WTC11 (cell line): Measurements from ENCODE around the gene FAM227B. TPM values are rescaled to one million over a fixed set of nuclear protein-coding genes. Genes with fewer than 3 reads are reported as not detected.

Experiments used
- ATAC-seq: fragments of 200-7000 bp; cut with Tn5 transposase; 2 replicates; pipeline ENCODE4 v1.10.0; 2021; ENCODE audit warnings: mild to moderate bottlenecking, moderate library complexity
- CTCF ChIA-PET: fragments of 300-600 bp; sonication (Branson Sonifier 250); formaldehyde crosslinking; loops from one replicate; lab custom pipeline; 2021; ENCODE audit warnings: antibody characterized with exemption; lab: Charles Lee
- POLR2A ChIA-PET: fragments of 350-600 bp; sonication (Branson Sonifier 250); formaldehyde crosslinking; loops from one replicate; lab custom pipeline; 2021; ENCODE audit warnings: antibody characterized with exemption; lab: Charles Lee
- DNase-seq: peaks from one replicate; pipeline ENCODE4 v3.0.0; 2021; ENCODE audit warnings: low spot score
- H3K27ac Mint-ChIP-seq: 2 replicates; pipeline ENCODE4 v1.8.0; 2021; ENCODE audit warnings: mixed read lengths
- H3K27me3 Mint-ChIP-seq: 2 replicates; pipeline ENCODE4 v1.8.0; 2021; ENCODE audit warnings: low read depth, mild to moderate bottlenecking, moderate library complexity, mixed read lengths
- H3K36me3 Mint-ChIP-seq: 2 replicates; pipeline ENCODE4 v1.8.0; 2021; ENCODE audit warnings: mixed read lengths
- H3K4me1 Mint-ChIP-seq: 2 replicates; pipeline ENCODE4 v1.8.0; 2022; ENCODE audit warnings: mixed read lengths
- H3K4me3 Mint-ChIP-seq: 2 replicates; pipeline ENCODE4 v1.8.0; 2021; ENCODE audit warnings: mild to moderate bottlenecking, moderate library complexity, mixed read lengths
- H3K9me3 Mint-ChIP-seq: 2 replicates; pipeline ENCODE4 v1.8.0; 2021; ENCODE audit warnings: mixed read lengths
- CREM ChIP-seq: sonication (generic); formaldehyde crosslinking; IDR thresholded peaks from 2 replicates; pipeline ENCODE4 v1.8.1; 2022; ENCODE audit warnings: mild to moderate bottlenecking, missing genetic modification reagents, moderate library complexity
- E2F5 ChIP-seq: sonication (generic); formaldehyde crosslinking; IDR thresholded peaks from 2 replicates; pipeline ENCODE4 v1.8.1; 2022; ENCODE audit warnings: mild to moderate bottlenecking, moderate library complexity, missing genetic modification reagents
- ESRRA ChIP-seq: sonication (generic); formaldehyde crosslinking; IDR thresholded peaks from 2 replicates; pipeline ENCODE4 v1.8.1; 2022; ENCODE audit warnings: mild to moderate bottlenecking, missing genetic modification reagents, borderline replicate concordance
- GABPB1 ChIP-seq: sonication (generic); formaldehyde crosslinking; IDR thresholded peaks from 2 replicates; pipeline ENCODE4 v1.8.1; 2023; ENCODE audit warnings: mild to moderate bottlenecking, missing genetic modification reagents
- MLX ChIP-seq: sonication (generic); formaldehyde crosslinking; IDR thresholded peaks from 2 replicates; pipeline ENCODE4 v1.8.1; 2023; ENCODE audit warnings: mild to moderate bottlenecking, missing genetic modification reagents, moderate library complexity
- MYBL2 ChIP-seq: sonication (generic); formaldehyde crosslinking; IDR thresholded peaks from 2 replicates; pipeline ENCODE4 v1.8.1; 2023; ENCODE audit warnings: mild to moderate bottlenecking, moderate library complexity, missing genetic modification reagents
- NFATC4 ChIP-seq: fragments of 250-450 bp; sonication (Bioruptor Pico); IDR thresholded peaks from 2 replicates; pipeline ENCODE4 v1.9.0; 2021; ENCODE audit warnings: mild to moderate bottlenecking
- NFE2L1 ChIP-seq: sonication (generic); formaldehyde crosslinking; IDR thresholded peaks from 2 replicates; pipeline ENCODE4 v1.8.1; 2023; ENCODE audit warnings: missing genetic modification reagents
- NR1H2 ChIP-seq: sonication (generic); formaldehyde crosslinking; IDR thresholded peaks from 2 replicates; pipeline ENCODE4 v1.9.0; 2021; ENCODE audit warnings: mild to moderate bottlenecking, moderate library complexity, missing genetic modification reagents
- NR2C2 ChIP-seq: sonication (generic); formaldehyde crosslinking; IDR thresholded peaks from 2 replicates; pipeline ENCODE4 v1.8.0; 2022; ENCODE audit warnings: mild to moderate bottlenecking, missing genetic modification reagents
- RORB ChIP-seq: fragments of 250-450 bp; sonication (Bioruptor Pico); IDR thresholded peaks from 2 replicates; pipeline ENCODE4 v1.9.0; 2021; ENCODE audit warnings: mild to moderate bottlenecking
- SMAD4 ChIP-seq: sonication (generic); formaldehyde crosslinking; IDR thresholded peaks from 2 replicates; pipeline ENCODE4 v1.8.0; 2022; ENCODE audit warnings: mild to moderate bottlenecking, missing genetic modification reagents
- SOX15 ChIP-seq: fragments of 250-450 bp; sonication (Bioruptor Pico); IDR thresholded peaks from 2 replicates; pipeline ENCODE4 v1.9.0; 2021; ENCODE audit warnings: mild to moderate bottlenecking
- SP1 ChIP-seq: sonication (generic); formaldehyde crosslinking; conservative IDR thresholded peaks from 2 replicates; pipeline ENCODE4 v1.8.1; 2022; ENCODE audit warnings: missing genetic modification reagents
- TEAD1 ChIP-seq: sonication (generic); formaldehyde crosslinking; IDR thresholded peaks from 2 replicates; pipeline ENCODE4 v1.8.0; 2022; ENCODE audit warnings: mild to moderate bottlenecking, missing genetic modification reagents
- TP53 ChIP-seq: sonication (generic); formaldehyde crosslinking; IDR thresholded peaks from 2 replicates; pipeline ENCODE4 v1.8.1; 2023; ENCODE audit warnings: mild to moderate bottlenecking, missing genetic modification reagents
- ZNF138 ChIP-seq: sonication (generic); formaldehyde crosslinking; conservative IDR thresholded peaks from 2 replicates; pipeline ENCODE4 v1.8.1; 2022; ENCODE audit warnings: mild to moderate bottlenecking, moderate library complexity, missing genetic modification reagents
- ZNF512 ChIP-seq: sonication (generic); formaldehyde crosslinking; IDR thresholded peaks from 2 replicates; pipeline ENCODE4 v1.8.1; 2022; ENCODE audit warnings: missing genetic modification reagents, borderline replicate concordance
- ZNF671 ChIP-seq: fragments of 250-450 bp; sonication (Bioruptor Pico); IDR thresholded peaks from 2 replicates; pipeline ENCODE4 v1.8.0; 2021; ENCODE audit warnings: mild to moderate bottlenecking
- total RNA-seq: library from RNA; stranded (reverse); gene quantifications from 3 replicates; pipeline ENCODE4 v1.2.3, GENCODE V29; 2021
- TF ChIP-seq, protein P1 (sequence below): fragments of 200-600 bp; IDR thresholded peaks from 2 replicates; pipeline ENCODE4 v1.8.0; 2022; ENCODE audit warnings: antibody characterized with exemption
- TF ChIP-seq, protein P2 (sequence below): sonication (generic); formaldehyde crosslinking; IDR thresholded peaks from 2 replicates; pipeline ENCODE4 v1.8.1; 2023; ENCODE audit warnings: mild to moderate bottlenecking, missing genetic modification reagents

Gene FAM227B
- total RNA-seq, 1 experiment from 2014 or later: 6.8 TPM

GRCh38 chr15:49492830-49493229 is 127.8 kb downstream of the FAM227B start:
- no peak for ATAC-seq
- Mint-ChIP-seq H3K4me1 (0 out of 2 replicates have a peak, but pooled peaks cover 3% of the 10 kb centered on the region), H3K36me3 (no peaks in the 10 kb centered on the region), H3K4me3 (no peak overlapping the region), H3K9me3 (no peaks in the 10 kb centered on the region), H3K27me3 (no peaks in the 10 kb centered on the region), H3K27ac (no peak overlapping the region)
- no peak for DNase-seq
- ChIA-PET CTCF (no interaction called here), POLR2A (no interaction called here)
- no peak for TF ChIP-seq ZNF138
- TF ChIP-seq, protein P1, sequence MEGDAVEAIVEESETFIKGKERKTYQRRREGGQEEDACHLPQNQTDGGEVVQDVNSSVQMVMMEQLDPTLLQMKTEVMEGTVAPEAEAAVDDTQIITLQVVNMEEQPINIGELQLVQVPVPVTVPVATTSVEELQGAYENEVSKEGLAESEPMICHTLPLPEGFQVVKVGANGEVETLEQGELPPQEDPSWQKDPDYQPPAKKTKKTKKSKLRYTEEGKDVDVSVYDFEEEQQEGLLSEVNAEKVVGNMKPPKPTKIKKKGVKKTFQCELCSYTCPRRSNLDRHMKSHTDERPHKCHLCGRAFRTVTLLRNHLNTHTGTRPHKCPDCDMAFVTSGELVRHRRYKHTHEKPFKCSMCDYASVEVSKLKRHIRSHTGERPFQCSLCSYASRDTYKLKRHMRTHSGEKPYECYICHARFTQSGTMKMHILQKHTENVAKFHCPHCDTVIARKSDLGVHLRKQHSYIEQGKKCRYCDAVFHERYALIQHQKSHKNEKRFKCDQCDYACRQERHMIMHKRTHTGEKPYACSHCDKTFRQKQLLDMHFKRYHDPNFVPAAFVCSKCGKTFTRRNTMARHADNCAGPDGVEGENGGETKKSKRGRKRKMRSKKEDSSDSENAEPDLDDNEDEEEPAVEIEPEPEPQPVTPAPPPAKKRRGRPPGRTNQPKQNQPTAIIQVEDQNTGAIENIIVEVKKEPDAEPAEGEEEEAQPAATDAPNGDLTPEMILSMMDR: no peak
- no peak for TF ChIP-seq SMAD4 (CRISPR knock-in tag)
- TF ChIP-seq SOX15 (CRISPR knock-in tag): no peak
- no peak for TF ChIP-seq NR1H2 (CRISPR knock-in tag)
- TF ChIP-seq TEAD1: no peak
- no peak for TF ChIP-seq ZNF671
- no peak for TF ChIP-seq MLX
- TF ChIP-seq, protein P2, sequence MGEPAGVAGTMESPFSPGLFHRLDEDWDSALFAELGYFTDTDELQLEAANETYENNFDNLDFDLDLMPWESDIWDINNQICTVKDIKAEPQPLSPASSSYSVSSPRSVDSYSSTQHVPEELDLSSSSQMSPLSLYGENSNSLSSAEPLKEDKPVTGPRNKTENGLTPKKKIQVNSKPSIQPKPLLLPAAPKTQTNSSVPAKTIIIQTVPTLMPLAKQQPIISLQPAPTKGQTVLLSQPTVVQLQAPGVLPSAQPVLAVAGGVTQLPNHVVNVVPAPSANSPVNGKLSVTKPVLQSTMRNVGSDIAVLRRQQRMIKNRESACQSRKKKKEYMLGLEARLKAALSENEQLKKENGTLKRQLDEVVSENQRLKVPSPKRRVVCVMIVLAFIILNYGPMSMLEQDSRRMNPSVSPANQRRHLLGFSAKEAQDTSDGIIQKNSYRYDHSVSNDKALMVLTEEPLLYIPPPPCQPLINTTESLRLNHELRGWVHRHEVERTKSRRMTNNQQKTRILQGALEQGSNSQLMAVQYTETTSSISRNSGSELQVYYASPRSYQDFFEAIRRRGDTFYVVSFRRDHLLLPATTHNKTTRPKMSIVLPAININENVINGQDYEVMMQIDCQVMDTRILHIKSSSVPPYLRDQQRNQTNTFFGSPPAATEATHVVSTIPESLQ (CRISPR knock-in tag): no peak
- no peak for TF ChIP-seq SP1 (CRISPR knock-in tag)
- TF ChIP-seq MYBL2 (CRISPR knock-in tag): no peak
- TF ChIP-seq NFE2L1 (CRISPR knock-in tag): no peak

DNA sequence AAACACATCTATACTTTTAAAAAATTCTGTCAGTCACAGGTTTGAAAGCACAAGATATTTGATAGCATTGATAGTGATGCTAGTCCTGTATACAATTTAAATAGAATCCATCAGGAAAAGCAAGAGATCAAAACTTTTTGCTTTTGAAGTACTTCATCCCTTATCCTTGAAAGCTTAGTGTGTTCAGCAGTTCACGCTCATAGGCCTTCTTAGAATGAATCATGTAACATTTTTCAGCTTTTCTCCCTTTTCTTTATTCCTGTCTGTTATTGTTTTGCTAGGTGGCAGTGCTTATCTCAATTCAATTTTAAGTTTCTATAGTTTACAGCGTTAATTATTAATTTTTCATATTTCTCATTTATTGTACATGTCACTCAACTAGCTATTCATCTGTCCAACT is 128.5 kb downstream of the FAM227B start:
- no peak for TF ChIP-seq NFATC4 (CRISPR knock-in tag)
- no peak for TF ChIP-seq SOX15 (CRISPR knock-in tag)
- TF ChIP-seq ZNF512: no peak
- no peak for TF ChIP-seq MYBL2 (CRISPR knock-in tag)
- TF ChIP-seq TEAD1: no peak
- TF ChIP-seq TP53 (CRISPR knock-in tag): no peak
- no peak for TF ChIP-seq CREM (CRISPR knock-in tag)
- no peak for TF ChIP-seq ESRRA (CRISPR knock-in tag)
- no peak for TF ChIP-seq GABPB1 (CRISPR knock-in tag)
- TF ChIP-seq E2F5: no peak
- TF ChIP-seq, protein P2 (CRISPR knock-in tag): no peak
- TF ChIP-seq NR2C2 (CRISPR knock-in tag): no peak
- TF ChIP-seq RORB (CRISPR knock-in tag): no peak

More for the DNA sequence above, 128.5 kb downstream of the FAM227B start:
- H3K4me3 Mint-ChIP-seq: no peak overlapping the region
- ChIA-PET POLR2A (no interaction called here), CTCF (interaction anchor here (1.9 kb wide), 1 partner anchor 21 kb away, joined by 6 read pairs; no protein-coding TSS in a partner anchor)
- DNase-seq (no peak), ATAC-seq (no peak)
- 0 out of 2 replicates have a peak, but pooled peaks cover 3% of the 10 kb centered on the region for H3K4me1 Mint-ChIP-seq
- no peaks in the 10 kb centered on the region for H3K36me3 Mint-ChIP-seq
- no peak overlapping the region for H3K27ac Mint-ChIP-seq
- H3K9me3 Mint-ChIP-seq: no peaks in the 10 kb centered on the region
- no peaks in the 10 kb centered on the region for H3K27me3 Mint-ChIP-seq
